Gastroesophageal sphincter (tissue), 3 donors: Measurements from ENCODE around the gene MAN1A1.

Experiments
- CTCF ChIP-seq, 4 experiments: fragments of 200-600 bp in 2 of 4; fragments of 450-650 bp in 2 of 4; sonication (generic) in 1 of 4; IDR thresholded peaks; one replicate each; pipeline ENCODE4 v1.5.1; 2017 to 2019; ENCODE audit warnings: antibody characterized with exemption in 4 of 4, mild to moderate bottlenecking in 2 of 4, moderate library complexity in 2 of 4
- EP300 ChIP-seq: sonication (generic); formaldehyde crosslinking; IDR thresholded peaks from one replicate; pipeline ENCODE4 v1.6.1; 2017; ENCODE audit warnings: antibody characterized with exemption, mild to moderate bottlenecking
- POLR2A ChIP-seq, 2 donors: fragments of 450-650 bp; IDR thresholded peaks; one replicate each; pipeline ENCODE4 v1.6.1; 2017; ENCODE audit warnings: antibody characterized with exemption in 2 of 2, mild to moderate bottlenecking in 2 of 2, moderate library complexity in 1 of 2
- POLR2AphosphoS5 ChIP-seq: sonication (generic); formaldehyde crosslinking; IDR thresholded peaks from one replicate; pipeline ENCODE4 v1.6.1; 2017; ENCODE audit warnings: antibody characterized with exemption

DNA sequence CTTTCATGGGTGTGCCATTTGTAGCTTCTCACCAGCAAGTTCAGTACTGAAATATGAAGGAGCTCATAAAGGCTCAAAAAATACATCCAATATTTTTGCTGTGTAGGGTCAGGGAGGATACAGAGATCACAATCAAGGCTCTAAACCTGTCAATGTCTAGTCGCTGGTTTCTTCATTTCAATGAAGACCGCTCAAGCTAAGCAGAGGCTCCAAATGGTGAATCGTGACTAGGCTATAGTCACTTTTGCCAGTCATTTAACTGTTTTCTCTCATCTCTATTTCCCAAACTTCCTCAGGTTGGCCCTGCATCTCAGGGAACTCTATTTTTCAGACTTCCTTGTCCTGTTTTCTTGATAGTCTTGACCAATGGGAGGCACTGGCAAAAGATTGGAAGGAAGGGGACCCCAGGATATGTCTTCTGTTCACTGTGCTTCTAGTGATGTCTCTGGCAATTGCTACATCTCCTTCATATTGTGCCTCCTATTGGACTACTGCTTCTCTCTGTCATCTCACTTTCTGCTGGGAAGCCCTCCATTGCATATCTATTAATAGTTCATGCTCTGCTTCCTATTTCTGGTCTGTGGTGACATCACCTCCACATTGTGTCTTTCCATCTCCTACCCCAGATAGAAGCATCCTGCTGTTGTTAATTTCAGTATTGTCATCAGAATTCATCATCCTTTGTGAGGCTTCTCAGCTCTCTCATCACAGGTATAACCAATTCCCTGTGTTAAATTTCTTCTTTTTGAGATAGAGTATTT is 183.4 kb downstream of the MAN1A1 start:
- TF ChIP-seq CTCF (IDR thresholded peaks at IDR 0.05) (no peak), POLR2AphosphoS5 (no peak), EP300 (no peak), POLR2A (IDR thresholded peaks at IDR 0.05) (no peak)
